C4-2B (cell line): Measurements from ENCODE around the gene EIF5B.

Experiments used
- ZFX ChIP-seq: fragments of 450-650 bp; IDR thresholded peaks from 2 replicates; pipeline ENCODE4 v1.6.1; 2017
- TF ChIP-seq, protein P1 (sequence below): fragments of 450-650 bp; conservative IDR thresholded peaks from 2 replicates; pipeline ENCODE4 v1.5.1; 2017; ENCODE audit warnings: mild to moderate bottlenecking

DNA sequence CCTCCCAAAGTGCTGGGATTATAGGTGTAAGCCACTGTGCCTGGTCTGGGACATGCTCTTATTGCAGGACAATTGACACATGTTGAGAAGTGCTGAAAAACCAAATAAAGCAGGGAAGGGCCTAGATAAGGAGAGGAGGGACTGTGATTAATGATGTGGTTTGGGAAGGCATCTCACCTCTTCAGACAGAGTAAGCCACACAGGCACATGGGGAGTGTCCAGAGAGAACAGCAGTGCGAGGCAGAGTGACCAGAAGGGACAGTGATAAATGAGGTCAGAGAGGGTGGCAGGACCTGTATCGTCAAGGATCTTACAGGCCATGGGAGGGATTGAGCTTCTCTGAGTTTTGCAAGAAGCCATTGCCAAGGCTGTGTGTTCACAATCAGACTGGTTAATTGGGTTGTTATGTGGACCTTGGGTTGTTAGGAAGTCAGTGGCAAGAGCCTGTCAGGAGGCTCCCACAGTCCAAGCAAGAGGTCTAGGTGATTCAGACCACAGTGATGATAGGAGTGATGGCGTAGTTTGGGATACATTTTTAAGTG lies 58.5 kb downstream of the EIF5B start:
- TF ChIP-seq, protein P1, sequence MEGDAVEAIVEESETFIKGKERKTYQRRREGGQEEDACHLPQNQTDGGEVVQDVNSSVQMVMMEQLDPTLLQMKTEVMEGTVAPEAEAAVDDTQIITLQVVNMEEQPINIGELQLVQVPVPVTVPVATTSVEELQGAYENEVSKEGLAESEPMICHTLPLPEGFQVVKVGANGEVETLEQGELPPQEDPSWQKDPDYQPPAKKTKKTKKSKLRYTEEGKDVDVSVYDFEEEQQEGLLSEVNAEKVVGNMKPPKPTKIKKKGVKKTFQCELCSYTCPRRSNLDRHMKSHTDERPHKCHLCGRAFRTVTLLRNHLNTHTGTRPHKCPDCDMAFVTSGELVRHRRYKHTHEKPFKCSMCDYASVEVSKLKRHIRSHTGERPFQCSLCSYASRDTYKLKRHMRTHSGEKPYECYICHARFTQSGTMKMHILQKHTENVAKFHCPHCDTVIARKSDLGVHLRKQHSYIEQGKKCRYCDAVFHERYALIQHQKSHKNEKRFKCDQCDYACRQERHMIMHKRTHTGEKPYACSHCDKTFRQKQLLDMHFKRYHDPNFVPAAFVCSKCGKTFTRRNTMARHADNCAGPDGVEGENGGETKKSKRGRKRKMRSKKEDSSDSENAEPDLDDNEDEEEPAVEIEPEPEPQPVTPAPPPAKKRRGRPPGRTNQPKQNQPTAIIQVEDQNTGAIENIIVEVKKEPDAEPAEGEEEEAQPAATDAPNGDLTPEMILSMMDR = no peak
- TF ChIP-seq ZFX = no peak
